HG03025 (cell line): ENCODE results near the gene ASNS.
A peak's percentile ranks its signal among the peaks of the same experiment; 100 is the strongest.

Experiments used
- ATAC-seq: cut with Tn5 transposase; IDR thresholded peaks from one replicate; pipeline ENCODE4 v1.9.1; 2021; ENCODE audit warnings: mild to moderate bottlenecking, moderate library complexity; ENCODE audit not compliant: unreplicated experiment, low FRiP score

The ASNS gene

DNA sequence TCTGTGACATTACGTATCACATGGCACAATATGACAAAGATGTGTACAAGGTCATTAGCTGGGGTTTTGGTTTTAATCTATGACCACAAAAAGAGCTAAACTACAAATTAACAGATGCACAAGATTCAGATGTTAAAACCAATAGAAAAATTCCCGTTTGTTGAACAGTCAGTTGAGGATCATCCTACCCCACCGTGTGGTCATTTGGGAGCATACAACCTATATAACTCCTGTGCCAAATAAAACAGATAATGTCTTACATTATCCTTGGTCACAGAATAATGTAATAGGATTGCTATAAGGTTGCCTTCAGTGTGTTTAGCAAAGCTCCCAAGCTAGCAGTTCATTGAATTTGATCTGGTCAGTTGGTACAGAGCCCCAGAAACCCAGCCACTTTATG is 28.2 kb downstream of the ASNS start:
- no peak for ATAC-seq

DNA sequence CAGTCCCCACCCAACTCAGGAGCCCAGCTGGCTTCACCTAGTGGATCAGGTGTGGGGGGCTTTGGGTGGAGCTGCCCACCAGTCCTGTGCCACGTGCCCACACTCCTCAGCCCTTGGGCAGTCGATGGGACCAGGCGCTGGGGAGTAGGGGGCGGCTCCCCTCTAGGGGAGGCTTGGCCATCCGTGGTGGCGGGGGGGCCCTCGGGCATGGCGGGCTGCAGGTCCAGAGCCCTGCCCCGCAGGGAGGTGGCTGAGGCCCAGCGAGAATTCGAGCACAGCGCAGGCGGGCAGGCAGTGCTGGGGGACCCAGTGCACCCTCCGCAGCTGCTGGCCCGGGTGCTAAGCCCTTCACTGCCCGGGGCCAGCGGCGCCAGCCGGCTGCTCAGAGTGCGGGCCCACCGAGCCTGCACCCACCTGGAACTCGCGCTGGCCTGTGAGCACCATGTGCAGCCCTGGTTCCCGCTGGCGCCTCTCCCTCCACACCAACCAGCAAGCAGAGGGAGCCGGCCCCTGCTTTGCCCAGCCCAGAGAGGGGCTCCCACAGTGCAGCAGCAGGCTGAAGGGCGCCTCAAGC is 29.3 kb downstream of the ASNS start:
- ATAC-seq = no peak

DNA sequence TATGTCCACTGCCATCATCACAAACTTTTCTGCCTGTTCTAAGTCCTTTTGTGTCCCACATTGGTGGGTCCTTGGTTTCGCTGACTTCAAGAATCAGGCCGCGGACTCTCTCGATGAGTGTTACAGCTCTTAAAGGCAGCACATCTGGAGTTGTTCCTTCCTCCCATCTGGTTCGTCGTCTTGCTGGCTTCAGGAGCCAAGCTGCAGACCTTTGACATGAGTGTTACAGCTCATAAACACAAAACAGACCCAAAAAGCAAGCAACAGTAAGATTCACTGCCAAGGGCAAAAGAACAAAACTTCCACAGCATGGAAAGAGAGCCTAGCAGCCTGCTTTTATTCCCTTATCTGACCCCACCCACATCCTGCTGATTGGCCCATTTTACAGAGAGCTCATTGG is 30.2 kb downstream of the ASNS start:
- no peak for ATAC-seq

DNA sequence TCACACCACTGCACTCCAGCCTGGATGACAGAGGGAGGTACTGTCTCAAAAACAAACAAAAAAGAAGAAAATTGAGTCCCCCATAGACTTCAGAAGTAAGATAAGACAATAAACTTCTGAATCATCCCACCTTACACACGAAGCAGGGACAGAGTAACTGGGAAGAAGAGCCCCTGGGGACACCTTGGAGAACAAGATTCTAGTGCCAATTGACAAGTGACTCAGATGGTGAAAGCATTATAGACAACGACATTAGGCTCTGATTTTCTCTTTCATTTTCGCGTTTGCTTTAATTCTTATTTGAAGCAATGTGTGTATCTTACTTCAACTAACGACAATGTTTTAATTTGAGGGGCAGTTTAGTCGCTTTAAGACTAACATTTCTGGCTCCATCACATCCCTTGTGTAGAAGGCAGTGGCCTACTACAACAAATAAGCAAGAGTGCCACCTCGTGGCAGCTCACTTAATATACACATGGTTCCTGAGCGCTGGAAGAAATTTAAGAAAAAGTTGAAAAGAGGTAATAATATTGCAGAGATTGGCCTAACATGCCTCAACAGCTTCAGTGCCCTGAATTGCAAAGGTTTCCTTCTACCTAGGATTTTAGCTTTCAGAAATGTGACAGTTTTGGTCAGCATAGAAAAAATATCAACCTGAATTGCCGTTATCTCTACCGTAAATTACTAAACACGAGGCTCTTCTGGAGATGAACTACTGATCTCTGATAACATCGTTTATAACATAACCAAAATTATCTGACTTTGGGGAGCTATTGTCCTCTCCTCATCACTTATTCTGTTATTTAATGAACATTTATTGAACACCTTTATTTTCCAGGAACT is 36.7 kb downstream of the ASNS start:
- ATAC-seq = peak; percentile 84

DNA sequence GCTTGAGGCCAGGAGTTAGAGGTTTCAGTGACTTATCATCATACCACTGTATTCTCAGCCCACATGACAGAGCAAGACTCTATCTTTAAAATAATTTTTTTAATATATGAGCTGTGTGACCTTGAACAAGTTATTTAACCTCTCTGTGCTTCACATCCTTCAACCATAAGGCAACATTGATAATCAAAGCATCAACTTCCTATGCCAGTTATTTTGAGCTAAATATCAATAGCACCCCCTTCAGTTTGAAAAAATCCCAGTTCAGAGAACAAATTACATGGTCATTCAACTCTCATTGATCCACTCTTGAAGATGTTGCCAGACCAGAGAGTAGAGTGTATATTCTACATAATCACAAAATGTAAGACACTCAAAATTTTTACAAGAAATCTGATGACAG is 53.0 kb downstream of the ASNS start:
- ATAC-seq = no peak

DNA sequence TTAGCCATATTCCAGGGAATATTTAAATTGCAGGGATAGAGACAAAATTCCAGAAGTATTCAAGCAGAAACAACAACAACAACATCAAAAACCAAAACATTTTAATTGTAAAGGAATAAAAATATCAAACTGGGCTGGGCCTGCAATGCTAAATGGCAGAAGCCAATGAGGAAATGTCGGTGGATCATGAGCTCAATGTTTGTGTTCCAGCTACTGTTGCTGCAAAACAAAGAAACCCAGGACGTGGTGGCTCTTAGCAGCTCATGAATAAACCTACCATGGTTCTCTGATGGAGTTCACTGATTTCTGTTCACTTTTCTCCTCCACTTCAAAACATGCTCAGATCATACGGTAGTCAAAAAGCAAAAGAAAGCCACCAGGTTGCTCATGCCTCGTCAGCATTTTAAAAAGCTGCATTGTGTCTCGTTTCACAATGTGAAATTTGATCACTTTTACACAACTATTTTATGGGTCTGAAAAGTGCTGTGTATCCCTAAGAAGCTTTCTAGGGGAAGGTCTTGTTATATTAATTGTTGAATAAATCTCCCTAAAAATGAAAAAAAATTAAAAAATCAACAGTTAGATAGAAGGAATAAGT is 54.0 kb downstream of the ASNS start:
- ATAC-seq = no peak
